ENCODE results near the gene ABCA13. TPM values are rescaled to one million over a fixed set of nuclear protein-coding genes. Genes with fewer than 3 reads are reported as not detected.

The ABCA13 gene
- total and polyA plus RNA-seq, 2 of the 4 experiments (the other 2 are of a cell fraction): under 0.01 to 0.07 TPM

GRCh38 chr7:48664241-48664640, 493.0 kb downstream of the ABCA13 start:
- Histone ChIP-seq H2BK15ac (ENCODE audit: low read depth, low read length) (no peak overlapping the region), H4K91ac (ENCODE audit: insufficient read depth, low read depth, low read length) (no peak overlapping the region), H2BK120ac (ENCODE audit: low read depth, low read length) (no peak overlapping the region), H3K14ac (replicated peaks; ENCODE audit: low read depth, low read length) (no peak overlapping the region), H3K56ac (ENCODE audit: extremely low read depth, insufficient read depth, low read length) (no peak overlapping the region), H3K4ac (ENCODE audit: low read depth, low read length) (no peak overlapping the region), H3K79me1 (ENCODE audit: low read depth in 1 of 2, low read length in 2 of 2) (no peaks in the 10 kb centered on the region), H4K20me1 (ENCODE audit: insufficient read depth, low read length) (no peaks in the 10 kb centered on the region), H3K9me1 (ENCODE audit: insufficient read depth, low read length) (no peaks in the 10 kb centered on the region), H2BK5ac (ENCODE audit: low read depth, low read length, poor library complexity, severe bottlenecking) (no peak overlapping the region), H3K27me3 (ENCODE audit: control insufficient read depth, insufficient read depth, low read length) (no peaks in the 10 kb centered on the region), H3K23ac (ENCODE audit: low read depth, low read length) (no peak overlapping the region), H4K8ac (ENCODE audit: low read depth in 2 of 2, low read length in 2 of 2) (no peak overlapping the region), H3K27ac (ENCODE audit: insufficient read depth, low read length) (no peak overlapping the region), H3K36me3 (ENCODE audit: control insufficient read depth, insufficient read depth, low read length) (no peaks in the 10 kb centered on the region), H2AK5ac (ENCODE audit: low read depth, low read length) (no peak overlapping the region), H3K4me1 (ENCODE audit: control insufficient read depth, insufficient read depth, low read length) (no peaks in the 10 kb centered on the region), H2BK20ac (ENCODE audit: low read depth, low read length) (no peak overlapping the region), H3K9me3 (ENCODE audit: control insufficient read depth, insufficient read depth, low read length) (peaks cover 2% of the 10 kb centered on the region; the same call in 1 of the 2 replicates), H2AFZ (replicated peaks; ENCODE audit: low read length, poor library complexity) (no peak overlapping the region), H2AK9ac (replicated peaks; ENCODE audit: low read depth, low read length, poor library complexity) (no peak overlapping the region), H3K18ac (ENCODE audit: low read depth, low read length) (no peak overlapping the region), H3K9ac (ENCODE audit: low read depth, low read length) (no peak overlapping the region), H3K4me2 (ENCODE audit: low read depth, low read length) (no peak overlapping the region), H4K5ac (ENCODE audit: low read depth, low read length) (no peak overlapping the region), H3K4me3 (ENCODE audit: insufficient read depth, low read depth, low read length) (no peak overlapping the region)
- no peak for ATAC-seq (ENCODE audit: low read depth)
- ChIA-PET CTCF (no interaction called here), POLR2A (ENCODE audit: unreplicated experiment) (no interaction called here)
- no CpG with 5 or more reads among the region's 4 CpGs for WGBS, 2 experiments (ENCODE audit: extremely low coverage in 2 of 2, insufficient read length in 1 of 2)
- TF ChIP-seq USF2 (IDR thresholded peaks at IDR 0.05; ENCODE audit: low read depth, low read length): no peak
- TF ChIP-seq MAFK (IDR thresholded peaks at IDR 0.05; ENCODE audit: low read depth, low read length): no peak
- TF ChIP-seq BHLHE40 (IDR thresholded peaks at IDR 0.05; ENCODE audit: low read depth, low read length): no peak
- no peak for DNase-seq
- dilution Hi-C loops (cut with HindIII; ENCODE audit: low sequenced_read_pairs, unreplicated experiment): no loop called here
- intact Hi-C loops (cut with micrococcal nuclease): no loop called here
- in situ Hi-C loops (cut with MboI; ENCODE audit: low sequenced_read_pairs): no loop called here
- BruUV-seq (replicated peaks): no TSS peak
